NCI-H2227 (cell line): ENCODE measurements around the gene PIAS1.

ENCODE experiments used
- DNase-seq: peaks from one replicate; lab custom pipeline; 2025; ENCODE audit not compliant: unreplicated experiment; lab: John Stamatoyannopoulos, UW

Gene PIAS1

DNA sequence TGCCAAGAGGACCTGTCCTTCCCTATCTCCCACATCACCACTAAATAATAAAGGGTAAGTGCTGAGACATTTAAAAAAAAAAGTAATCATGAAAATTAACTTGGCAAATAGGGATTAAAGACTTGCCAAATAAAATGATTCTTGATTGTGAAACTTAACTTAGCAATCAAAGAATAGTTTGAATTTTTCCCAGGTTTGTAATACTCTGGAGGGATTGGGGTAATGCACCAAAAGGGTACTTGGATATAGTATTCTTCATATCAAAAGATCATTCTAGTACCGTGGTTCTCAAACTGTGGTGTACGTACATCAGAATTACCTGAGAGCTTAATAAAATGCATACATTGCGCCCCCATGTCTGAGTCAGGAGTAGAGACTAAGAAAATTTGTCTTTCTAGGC is 122.5 kb downstream of the PIAS1 start:
- no peak for DNase-seq

GRCh38 chr15:68177742-68178141 is 123.6 kb downstream of the PIAS1 start:
- no peak for DNase-seq

GRCh38 chr15:68183616-68184315 is 129.7 kb downstream of the PIAS1 start:
- no peak for DNase-seq

DNA sequence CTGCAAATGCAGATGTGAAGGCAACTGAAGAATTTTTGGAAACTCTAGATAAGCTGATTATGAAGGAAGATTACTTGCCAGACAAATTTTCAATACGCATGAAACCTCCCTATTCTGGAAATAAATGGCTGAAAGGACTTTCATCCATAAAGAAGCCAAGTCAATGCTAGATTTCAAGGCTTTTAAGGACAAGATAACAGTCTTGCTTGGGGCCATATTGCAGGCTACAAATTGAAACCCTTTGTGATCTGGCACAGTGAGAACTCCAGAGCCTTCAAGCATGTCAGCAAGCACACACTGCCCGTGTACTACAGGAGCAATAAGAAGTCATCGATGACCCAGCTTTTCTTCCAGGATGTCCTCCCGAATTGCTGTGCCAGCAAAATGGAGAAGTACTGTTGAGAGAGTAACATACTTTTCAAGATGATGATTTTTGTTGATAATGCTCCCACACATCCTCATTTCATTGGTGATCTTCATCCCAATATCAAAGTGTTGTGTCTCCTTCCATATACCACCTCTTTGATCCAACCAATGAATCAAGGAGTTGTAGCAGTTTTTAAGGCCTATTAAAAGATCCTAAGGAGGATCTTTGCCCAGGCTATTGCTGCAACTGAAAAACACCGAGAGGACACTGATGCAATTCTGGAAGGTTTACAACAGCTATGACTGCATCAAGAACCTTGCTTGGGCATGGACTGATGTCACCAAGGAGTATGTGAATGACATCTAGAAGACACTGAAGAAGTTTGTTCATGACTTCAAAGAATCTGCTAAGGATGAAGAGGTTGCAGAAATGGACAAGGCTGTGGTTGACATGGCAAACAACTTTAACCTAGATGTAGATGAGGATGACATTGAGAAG is 130.7 kb downstream of the PIAS1 start:
- no peak for DNase-seq

- DNase-seq: no peak
Observed at GRCh38 chr15:68186671-68187397, 132.7 kb downstream of the PIAS1 start.

DNA sequence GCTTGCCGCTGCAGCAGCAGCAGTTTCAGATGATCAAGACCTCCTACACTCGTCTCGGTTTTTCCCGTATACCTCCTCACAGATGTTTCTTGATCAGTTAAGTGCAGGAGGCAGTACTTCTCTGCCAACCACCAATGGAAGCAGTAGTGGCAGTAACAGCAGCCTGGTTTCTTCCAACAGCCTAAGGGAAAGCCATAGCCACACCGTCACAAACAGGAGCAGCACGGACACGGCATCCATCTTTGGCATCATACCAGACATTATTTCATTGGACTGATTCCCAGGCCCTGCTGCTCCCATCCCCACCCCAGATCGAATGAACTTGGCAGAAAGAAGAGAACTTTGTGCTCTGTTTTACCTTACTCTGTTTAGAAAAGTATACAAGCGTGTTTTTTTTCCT is 133.4 kb downstream of the PIAS1 start:
- no peak for DNase-seq

DNA sequence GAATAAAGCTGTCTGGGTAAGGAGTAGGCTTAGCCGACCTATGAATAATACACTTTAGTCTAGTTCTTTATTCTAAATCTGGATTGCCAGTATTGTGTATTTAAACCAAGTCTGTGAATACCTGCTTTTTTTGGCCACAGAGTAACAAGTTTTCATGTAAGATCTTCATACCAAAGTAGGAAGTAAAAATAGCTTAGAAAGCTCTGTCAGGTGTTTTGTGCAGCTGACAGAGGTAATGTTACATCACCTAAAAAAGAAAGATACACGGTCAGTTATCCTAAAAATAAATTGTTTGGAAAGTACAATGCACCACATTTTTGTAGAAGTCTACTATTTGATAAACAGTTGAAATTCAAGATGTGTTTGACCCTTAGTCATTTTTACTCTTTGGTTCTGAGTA is 134.5 kb downstream of the PIAS1 start:
- DNase-seq: no peak

DNA sequence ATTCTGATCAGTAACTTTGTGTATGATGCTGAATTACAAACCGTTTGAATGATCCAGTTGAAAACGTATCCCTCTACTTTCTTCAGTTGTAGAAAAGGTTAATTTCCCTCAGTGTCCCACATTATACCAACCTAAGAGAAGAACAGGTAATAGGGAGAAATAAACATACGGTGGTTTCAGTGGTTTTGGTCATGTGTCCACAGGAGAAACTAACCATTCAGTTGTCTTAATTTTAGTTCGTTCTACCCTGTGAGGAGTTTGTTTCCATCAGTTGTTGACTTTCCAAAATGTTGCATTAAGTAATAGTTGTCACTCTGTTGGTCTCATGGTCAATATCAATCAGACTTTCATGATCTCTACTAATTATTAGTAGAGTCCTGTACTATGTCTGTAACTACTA is 135.9 kb downstream of the PIAS1 start:
- no peak for DNase-seq

- no peak for DNase-seq
Observed at GRCh38 chr15:68191555-68191954, 137.4 kb downstream of the PIAS1 start.

GRCh38 chr15:68192117-68192516 is 138.0 kb downstream of the PIAS1 start:
- DNase-seq: no peak

GRCh38 chr15:68192804-68193486 is 138.8 kb downstream of the PIAS1 start:
- DNase-seq: no peak

DNA sequence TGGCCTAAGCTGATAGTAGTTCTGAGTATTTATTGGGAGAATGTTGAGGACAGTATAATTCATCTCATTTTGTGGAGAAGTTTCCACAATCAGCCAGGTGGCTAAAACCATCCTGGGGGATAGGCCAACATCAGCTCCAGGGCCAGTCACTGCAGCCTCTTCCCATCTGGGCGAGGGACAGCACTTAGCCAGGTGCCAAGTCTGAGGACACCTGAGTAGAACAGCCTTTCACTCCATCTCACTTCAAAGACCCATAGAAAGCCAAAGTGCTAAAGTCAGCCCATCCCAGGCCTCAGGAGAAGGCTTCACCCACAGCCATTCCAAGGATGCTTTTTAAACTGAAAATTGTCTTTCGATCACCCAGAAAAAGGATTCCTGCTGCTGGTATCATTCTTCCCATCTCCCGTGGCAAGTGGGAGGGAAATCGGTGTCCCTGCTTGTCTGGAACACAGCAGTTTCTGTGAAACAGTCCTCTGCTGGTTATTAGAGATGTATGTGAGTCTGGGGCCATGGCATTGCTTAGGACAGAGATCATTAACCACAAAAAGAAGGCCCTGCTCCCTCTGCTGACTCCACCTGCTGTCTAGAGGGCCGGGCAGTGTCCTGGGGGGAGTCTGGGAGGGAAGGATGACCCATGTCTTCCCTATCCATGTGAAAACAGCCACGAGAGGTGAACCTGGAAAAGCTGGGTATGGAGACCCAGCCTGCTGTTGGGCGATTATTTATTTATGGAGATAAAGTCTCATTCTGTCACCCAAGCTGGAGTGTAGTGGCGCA is 141.4 kb downstream of the PIAS1 start:
- DNase-seq: no peak

- DNase-seq: no peak
Observed at GRCh38 chr15:68196445-68197169, 142.5 kb downstream of the PIAS1 start.

DNA sequence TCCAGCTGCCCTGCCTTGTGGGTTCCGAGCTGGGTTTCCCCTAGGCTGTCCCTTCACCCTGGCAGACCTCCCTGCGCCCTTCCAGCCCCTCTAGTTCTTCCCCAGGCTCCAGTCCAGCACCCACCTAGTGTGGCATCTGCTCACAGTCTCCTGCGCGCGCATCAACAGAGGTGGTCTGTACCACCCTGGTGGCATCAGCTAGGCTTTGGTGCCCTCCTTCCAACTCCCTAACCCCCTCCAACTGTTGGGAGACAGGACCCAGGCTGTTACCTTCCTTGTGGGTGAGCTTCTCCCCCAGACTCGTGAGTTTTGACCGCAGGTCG is 143.0 kb downstream of the PIAS1 start:
- DNase-seq: no peak

DNA sequence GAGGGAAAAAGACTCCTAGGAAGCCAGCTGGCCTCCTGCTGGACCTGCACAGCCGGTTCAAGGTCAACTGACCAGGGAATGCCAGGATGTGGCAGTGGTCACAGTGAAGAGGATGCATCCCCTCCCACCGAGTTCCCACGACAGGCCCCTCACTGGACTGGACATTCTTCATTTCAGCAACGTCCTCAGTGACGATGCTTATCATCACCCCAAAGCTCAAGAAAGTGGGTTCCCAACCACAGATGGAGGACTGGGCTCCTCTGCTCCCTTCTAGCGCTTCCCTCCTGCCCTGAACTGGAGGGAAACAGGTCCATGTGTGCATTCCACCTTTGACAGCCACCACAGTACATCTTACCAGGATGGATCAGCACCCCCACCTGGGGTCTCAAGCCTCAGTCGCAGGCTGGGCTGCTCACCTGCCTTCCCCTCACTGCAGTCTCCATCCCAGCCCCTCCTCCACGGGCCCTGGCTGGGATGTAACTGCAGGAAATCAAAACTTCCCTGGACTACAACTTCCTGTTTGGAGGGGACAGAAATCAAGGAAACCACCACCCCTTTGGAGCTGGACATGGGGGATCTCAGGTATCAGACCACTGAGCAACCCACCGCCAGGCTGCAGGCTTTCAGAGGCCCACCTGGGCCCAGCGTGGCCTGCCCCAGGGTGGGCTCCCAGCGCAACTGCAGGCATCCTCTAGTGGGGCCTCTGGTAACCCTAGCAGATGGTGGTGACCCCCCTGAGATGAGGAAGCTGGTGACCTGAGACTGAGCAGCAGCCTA is 143.7 kb downstream of the PIAS1 start:
- no peak for DNase-seq

GRCh38 chr15:68199340-68199739 is 145.2 kb downstream of the PIAS1 start:
- no peak for DNase-seq

GRCh38 chr15:68200016-68200861 is 146.1 kb downstream of the PIAS1 start:
- DNase-seq: no peak

DNA sequence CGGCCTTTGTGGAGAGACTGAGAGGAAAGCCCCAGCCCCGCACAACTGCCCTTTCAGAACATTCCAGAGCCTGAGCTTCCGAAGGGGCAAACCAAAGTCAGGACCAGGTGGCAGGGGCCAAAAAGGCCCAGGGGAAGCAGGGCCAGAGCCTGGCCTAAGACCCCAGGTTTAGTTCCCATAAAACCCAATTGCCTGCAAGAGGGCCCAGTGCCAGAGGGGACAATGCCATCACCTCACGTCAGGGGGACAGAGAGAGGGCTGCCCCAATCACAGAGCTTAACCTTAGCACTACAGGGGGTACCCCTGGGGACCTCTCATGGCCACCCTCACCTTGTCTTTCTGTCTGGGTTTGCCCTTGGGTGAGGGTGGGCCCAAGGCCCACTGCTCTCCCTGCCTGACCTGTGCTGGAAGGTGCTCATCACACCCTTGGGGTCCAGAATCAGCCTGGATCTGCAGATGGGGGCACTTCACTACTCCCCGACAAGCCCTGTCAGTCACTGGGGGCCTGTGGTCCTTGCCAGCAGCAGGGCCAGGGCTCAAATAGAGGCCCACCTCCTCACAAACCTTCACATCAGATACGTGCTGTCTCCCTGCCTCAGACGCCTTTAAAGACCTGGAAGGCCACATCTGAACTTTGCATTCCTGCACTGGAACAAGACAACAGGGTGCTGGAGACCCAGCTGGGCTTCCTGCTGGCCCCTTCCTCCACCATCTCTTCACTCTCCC is 147.2 kb downstream of the PIAS1 start:
- DNase-seq: no peak
